Esophagus squamous epithelium (tissue), 5 donors: Measurements from ENCODE around the gene RBKS. TPM values are rescaled to one million over a fixed set of nuclear protein-coding genes. Genes with fewer than 3 reads are reported as not detected.

Source experiments
- DNase-seq: peaks from one replicate; lab custom pipeline; 2025; lab: John Stamatoyannopoulos, UW
- H3K27ac ChIP-seq, 4 donors: fragments of 200-600 bp; sonication (generic); one replicate each; pipeline ENCODE4 v1.5.1; 2016 to 2019; ENCODE audit warnings: mild to moderate bottlenecking in 1 of 4
- H3K27me3 ChIP-seq, 4 donors: fragments of 200-600 bp; sonication (generic); 1 replicate in 3 of 4; 2 replicates in 1 of 4; pipeline versions ENCODE4 v1.5.1 to v1.6.0; 2017 to 2021; ENCODE audit warnings: antibody characterized with exemption in 1 of 4
- H3K36me3 ChIP-seq, 3 donors: fragments of 200-600 bp; sonication (generic); one replicate each; pipeline ENCODE4 v1.5.1; 2016 to 2019
- H3K4me1 ChIP-seq, 3 donors: fragments of 200-600 bp; sonication (generic); one replicate each; pipeline ENCODE4 v1.5.1; 2017 to 2019
- H3K4me3 ChIP-seq, 4 donors: fragments of 200-600 bp; sonication (generic); 1 replicate in 3 of 4; 2 replicates in 1 of 4; pipeline ENCODE4 v1.5.1; 2016 to 2019; ENCODE audit warnings: mild to moderate bottlenecking in 2 of 4, moderate library complexity in 1 of 4
- H3K9me3 ChIP-seq, 3 donors: fragments of 200-600 bp; sonication (generic); one replicate each; pipeline ENCODE4 v1.5.1; 2016 to 2019
- CTCF ChIP-seq, 6 experiments: fragments of 450-650 bp in 4 of 6; fragments of 200-600 bp in 2 of 6; sonication (generic) in 2 of 6; IDR thresholded peaks; one replicate each; pipeline ENCODE4 v1.5.1; 2016 to 2019; ENCODE audit warnings: antibody characterized with exemption in 6 of 6, mild to moderate bottlenecking in 4 of 6, moderate library complexity in 4 of 6
- POLR2A ChIP-seq, 4 donors: fragments of 450-650 bp; IDR thresholded peaks; one replicate each; pipeline ENCODE4 v1.6.1; 2017; ENCODE audit warnings: antibody characterized with exemption in 4 of 4, mild to moderate bottlenecking in 4 of 4, moderate library complexity in 3 of 4
- whole genome bisulfite sequencing, 2 donors: methylation state at CpG; one replicate each; pipeline ENCODE4 v1.1.5; 2018; 5-methylcytosine and 5-hydroxymethylcytosine counted together
- intact Hi-C: fragments of 100-400 bp; cut with DNase I; formaldehyde crosslinking; loops from one replicate; pipeline ENCODE4 v1.15.0; 2022
- total RNA-seq, 4 donors: library from RNA; depleted of rRNA; stranded (reverse); fragments of >200 nt; gene quantifications; one replicate each; pipeline ENCODE4 v1.1.0, GENCODE V29; 2016
- donor health status: DM: yes; HTN: yes; CAD: no.

RBKS gene
- total RNA-seq, 4 donors from 2014 or later: 1.4 to 5.2 (median 1.6) TPM

- Histone ChIP-seq H3K9me3 (no peaks in the 10 kb centered on the region), H3K36me3 (no peaks in the 10 kb centered on the region), H3K4me1 (no peaks in the 10 kb centered on the region), H3K4me3 (no peak overlapping the region), H3K27ac (no peak overlapping the region), H3K27me3 (no peaks in the 10 kb centered on the region)
- intact Hi-C loops: no loop called here
- TF ChIP-seq CTCF (IDR thresholded peaks at IDR 0.05) (no peak), POLR2A (IDR thresholded peaks at IDR 0.05) (no peak)
- DNase-seq: no peak
- 70 to 83% methylated on average over 4 of the region's 4 CpGs for WGBS, 2 donors
Measured at GRCh38 chr2:27830656-27831055, 59.5 kb downstream of the RBKS start.

GRCh38 chr2:27829791-27830190 is 60.4 kb downstream of the RBKS start:
- TF ChIP-seq CTCF (IDR thresholded peaks at IDR 0.05) (no peak), POLR2A (IDR thresholded peaks at IDR 0.05) (no peak)
- no peaks in the 10 kb centered on the region for H3K4me1 ChIP-seq
- 83 to 97% methylated on average over 3 of the region's 3 CpGs for WGBS, 2 donors
- no peaks in the 10 kb centered on the region for H3K27me3 ChIP-seq
- no peak for DNase-seq
- H3K27ac ChIP-seq: no peak overlapping the region
- no peak overlapping the region for H3K4me3 ChIP-seq
- H3K9me3 ChIP-seq: no peaks in the 10 kb centered on the region
- no peaks in the 10 kb centered on the region for H3K36me3 ChIP-seq
- intact Hi-C loops: no loop called here

GRCh38 chr2:27828305-27828704 is 61.9 kb downstream of the RBKS start:
- H3K36me3 ChIP-seq: no peaks in the 10 kb centered on the region
- no peak overlapping the region for H3K27ac ChIP-seq
- no peak overlapping the region for H3K4me3 ChIP-seq
- H3K4me1 ChIP-seq: no peaks in the 10 kb centered on the region
- no peak for TF ChIP-seq CTCF (IDR thresholded peaks at IDR 0.05)
- no peak for TF ChIP-seq POLR2A (IDR thresholded peaks at IDR 0.05)
- H3K9me3 ChIP-seq: peaks cover 0 to 6% (median 0%) of the 10 kb centered on the region in 3 donors
- no peaks in the 10 kb centered on the region for H3K27me3 ChIP-seq
- intact Hi-C loops: no loop called here
- no peak for DNase-seq
- WGBS, 2 donors: 67 to 84% methylated on average over 1 of the region's 1 CpG

- 96 to 100% methylated on average over 1 of the region's 1 CpG for WGBS, 2 donors
- intact Hi-C loops: no loop called here
- no peak for DNase-seq
Measured at GRCh38 chr2:27824401-27824800, 65.8 kb downstream of the RBKS start.

GRCh38 chr2:27823569-27823968 is 66.6 kb downstream of the RBKS start:
- H3K27ac ChIP-seq: no peak overlapping the region

More at GRCh38 chr2:27824401-27824800, 65.8 kb downstream of the RBKS start:
- H3K4me3 ChIP-seq: no peak overlapping the region
- H3K27ac ChIP-seq: no peak overlapping the region
- peaks cover 0 to 6% (median 0%) of the 10 kb centered on the region in 3 donors for H3K9me3 ChIP-seq
- no peaks in the 10 kb centered on the region for H3K4me1 ChIP-seq
- no peaks in the 10 kb centered on the region for H3K36me3 ChIP-seq
- TF ChIP-seq CTCF (IDR thresholded peaks at IDR 0.05) (no peak), POLR2A (IDR thresholded peaks at IDR 0.05) (no peak)
- no peaks in the 10 kb centered on the region for H3K27me3 ChIP-seq

More at GRCh38 chr2:27823569-27823968, 66.6 kb downstream of the RBKS start:
- DNase-seq: no peak
- Histone ChIP-seq H3K4me1 (no peaks in the 10 kb centered on the region), H3K4me3 (no peak overlapping the region), H3K9me3 (peaks cover 0 to 6% (median 0%) of the 10 kb centered on the region in 3 donors), H3K27me3 (no peaks in the 10 kb centered on the region), H3K36me3 (no peaks in the 10 kb centered on the region)
- WGBS, 2 donors: 75 to 91% methylated on average over 5 of the region's 5 CpGs
- intact Hi-C loops: no loop called here
- TF ChIP-seq CTCF (IDR thresholded peaks at IDR 0.05) (peak in 2 of 6 experiments; percentile 4 to 15), POLR2A (IDR thresholded peaks at IDR 0.05) (no peak)
